ENCODE measurements around the gene MS4A10.

GRCh38 chr11:60764879-60765278 is 20.3 kb upstream of the MS4A10 start:
- no peak for TF ChIP-seq CTCF (IDR thresholded peaks at IDR 0.05)
- no peak for TF ChIP-seq POLR2A (IDR thresholded peaks at IDR 0.05)
- TF ChIP-seq EP300 (IDR thresholded peaks at IDR 0.05): no peak

Measured in stomach (tissue), 4 donors.